GM20000 (cell line): ENCODE results near the gene DSTN.

Experiments used
- DNase-seq: peaks from one replicate; pipeline ENCODE4 v3.0.0; 2012; ENCODE audit warnings: low spot score
- CTCF ChIP-seq: IDR thresholded peaks from 2 replicates; pipeline ENCODE4 v1.5.1; 2012; ENCODE audit warnings: mild to moderate bottlenecking, control low read depth; ENCODE audit errors: extremely low read depth, missing control alignments

Gene DSTN

GRCh38 chr20:17620371-17621228 lies 50.7 kb downstream of the DSTN start:
- TF ChIP-seq CTCF = no peak

GRCh38 chr20:17621229-17621968 lies 51.5 kb downstream of the DSTN start:
- no peak for DNase-seq
- TF ChIP-seq CTCF = no peak

More at GRCh38 chr20:17620371-17621228, 50.7 kb downstream of the DSTN start:
- DNase-seq = no peak

DNA sequence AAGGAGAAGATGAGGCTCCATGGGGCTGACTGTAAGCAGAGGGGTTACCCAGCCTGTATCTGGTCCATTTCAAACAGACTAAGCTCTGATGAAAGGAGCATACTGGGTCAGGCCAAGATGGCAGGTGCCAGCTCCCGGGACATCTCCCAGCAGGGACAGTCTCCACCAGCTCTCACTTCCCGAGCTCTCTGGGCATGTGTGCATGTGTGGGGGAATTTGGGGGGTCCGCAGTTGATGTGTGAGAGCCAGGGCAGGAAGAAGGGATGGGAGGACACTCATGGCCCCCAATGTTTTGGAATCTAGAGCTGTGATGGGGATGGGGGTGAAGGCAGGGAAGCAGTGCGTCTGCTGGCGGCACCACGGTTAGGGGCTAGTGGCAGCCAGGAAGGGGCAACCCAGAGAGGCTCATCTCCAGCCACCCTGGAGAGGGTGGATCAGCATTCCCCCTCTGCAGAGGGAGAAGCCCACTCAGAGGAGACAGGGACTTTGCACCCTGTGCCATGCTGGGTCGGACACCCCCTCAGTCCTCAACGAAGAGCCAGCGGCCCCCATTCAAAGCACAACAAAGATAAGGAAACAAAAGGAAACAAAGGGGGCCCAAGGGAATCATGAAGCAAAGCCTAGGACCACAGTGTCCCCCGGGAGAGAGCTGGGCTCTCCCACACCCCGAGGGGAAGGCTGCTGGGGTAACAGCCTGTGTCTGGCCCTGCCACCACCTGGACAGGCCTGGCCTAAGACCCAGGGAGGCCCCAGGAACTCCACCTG lies 52.4 kb downstream of the DSTN start:
- DNase-seq = no peak
- TF ChIP-seq CTCF = no peak

DNA sequence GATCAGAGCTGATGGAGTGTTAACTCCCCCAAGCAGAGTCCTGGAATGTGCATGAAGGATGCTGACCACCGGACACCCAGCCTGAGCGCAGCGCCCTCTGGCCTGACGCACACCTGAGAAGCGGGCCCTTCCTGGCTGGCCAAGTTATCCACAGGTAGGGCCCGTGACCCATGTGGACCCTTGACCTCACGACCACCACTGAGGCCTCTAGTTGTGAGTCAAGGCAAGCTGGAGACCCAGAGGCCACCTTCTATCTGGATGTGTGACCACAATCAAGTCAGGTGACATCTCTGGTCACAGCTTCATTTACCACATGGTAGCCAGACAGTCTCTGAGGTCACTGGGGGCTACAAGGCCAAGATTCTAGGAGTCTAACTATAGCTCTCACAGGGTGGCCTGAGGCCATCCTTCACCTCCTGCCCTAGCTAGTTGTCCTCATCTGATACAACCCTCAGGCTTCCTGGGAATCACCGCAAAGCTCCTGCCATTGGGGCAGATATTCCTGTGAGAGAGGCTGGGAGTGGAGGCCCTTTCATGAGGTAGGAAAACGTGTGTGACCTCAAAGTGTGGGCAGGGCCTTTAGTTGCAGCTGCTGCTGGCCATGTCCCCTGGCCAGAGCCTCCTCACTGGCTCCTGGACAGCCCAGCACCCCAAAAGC lies 53.1 kb downstream of the DSTN start:
- no peak for TF ChIP-seq CTCF
- no peak for DNase-seq

DNA sequence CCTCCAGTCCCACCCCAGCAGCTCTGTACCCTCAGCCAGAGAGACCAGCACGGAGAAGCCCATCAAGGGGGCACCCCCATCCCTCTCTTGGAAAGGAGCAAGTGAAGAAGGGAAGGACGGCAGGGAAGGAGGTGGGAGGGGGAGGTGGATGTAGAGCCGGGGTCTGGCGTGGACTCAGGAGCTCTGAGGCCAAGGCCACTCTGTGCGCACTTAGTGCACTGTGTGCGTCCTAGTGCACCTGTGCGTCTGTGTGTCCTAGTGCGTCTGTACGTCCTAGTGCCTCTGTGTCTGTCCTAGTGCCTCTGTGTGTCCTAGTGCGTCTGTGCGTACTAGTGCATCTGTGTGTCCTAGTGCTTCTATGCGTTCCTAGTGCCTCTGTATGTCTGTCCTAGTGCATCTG lies 54.2 kb downstream of the DSTN start:
- no peak for DNase-seq
- TF ChIP-seq CTCF = no peak

DNA sequence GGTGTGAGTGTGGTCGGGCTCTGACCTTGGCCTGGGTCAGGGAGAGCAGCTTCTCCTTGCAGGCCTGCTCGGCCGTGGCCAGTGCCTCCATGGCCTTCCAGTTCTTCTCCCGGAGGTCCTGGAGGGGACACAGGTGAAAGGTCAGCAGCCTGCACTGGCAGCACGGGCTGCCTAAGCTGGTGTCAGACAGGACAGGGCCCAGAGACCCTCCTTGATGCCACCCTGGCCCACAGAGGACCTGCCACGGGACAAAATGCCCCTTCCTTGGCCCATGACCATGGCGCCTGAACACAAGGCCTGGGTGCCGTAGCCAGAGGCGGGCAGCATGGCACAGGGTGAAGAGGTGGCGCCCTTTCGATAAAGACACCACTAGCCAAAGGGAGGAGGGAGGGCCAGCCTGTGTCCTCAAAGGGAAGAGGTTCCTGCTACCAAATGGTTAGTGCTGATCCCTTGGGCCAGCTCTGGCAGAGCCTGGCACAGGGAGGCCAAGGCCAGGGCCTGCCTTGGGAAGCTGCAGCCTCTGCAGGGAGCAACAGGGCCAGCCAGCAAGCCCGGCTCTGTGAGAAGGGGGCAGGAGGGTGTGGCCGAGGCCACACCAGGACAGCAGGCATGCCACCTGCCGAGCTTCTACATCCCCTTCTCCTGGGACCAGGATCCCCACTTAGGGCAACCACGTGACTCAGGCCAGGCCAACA lies 54.8 kb downstream of the DSTN start:
- no peak for DNase-seq
- TF ChIP-seq CTCF = no peak
